Measurements from ENCODE around the gene VPS18.

Gene VPS18

DNA sequence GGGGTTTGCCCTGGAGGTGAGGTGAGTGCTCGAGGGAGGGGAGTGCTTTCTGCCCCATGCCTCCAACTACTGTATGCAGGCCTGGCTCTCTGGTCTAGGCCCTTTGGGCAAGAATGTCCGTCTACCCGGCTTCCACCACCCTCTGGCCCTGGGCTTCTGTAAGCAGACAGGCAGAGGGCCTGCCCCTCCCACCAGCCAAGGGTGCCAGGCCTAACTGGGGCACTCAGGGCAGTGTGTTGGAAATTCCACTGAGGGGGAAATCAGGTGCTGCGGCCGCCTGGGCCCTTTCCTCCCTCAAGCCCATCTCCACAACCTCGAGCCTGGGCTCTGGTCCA, 44.3 kb downstream of the VPS18 start:
- no peak for DNase-seq

GRCh38 chr15:40940296-40940801, 46.1 kb downstream of the VPS18 start:
- DNase-seq = peak in 3 of 6 experiments; percentile 15 to 41 (median 39)

DNA sequence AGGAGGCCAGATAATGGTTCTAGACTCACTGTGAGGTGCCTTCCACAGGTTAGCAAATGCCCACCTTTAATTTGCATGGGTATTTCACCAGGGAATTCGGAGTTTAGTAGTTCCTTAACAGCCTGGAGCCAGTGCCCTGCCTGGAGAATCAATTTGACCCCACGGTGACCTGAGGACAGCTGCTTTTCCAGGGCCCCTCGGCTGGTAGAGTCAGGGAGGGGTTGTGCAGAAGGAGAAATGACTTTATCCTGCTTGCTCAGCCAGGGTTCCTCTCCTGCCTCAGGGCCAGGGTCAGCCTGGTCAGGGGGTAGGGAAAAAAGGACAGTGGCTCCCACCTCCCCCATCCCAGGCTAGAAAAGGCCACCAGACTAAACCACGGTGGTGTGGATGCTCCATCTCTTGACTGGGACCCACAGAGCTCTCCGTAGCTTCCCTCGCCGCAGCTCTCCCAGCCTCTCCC, 46.8 kb downstream of the VPS18 start:
- DNase-seq = peak in 2 of 6 experiments; percentile 22 to 45

DNA sequence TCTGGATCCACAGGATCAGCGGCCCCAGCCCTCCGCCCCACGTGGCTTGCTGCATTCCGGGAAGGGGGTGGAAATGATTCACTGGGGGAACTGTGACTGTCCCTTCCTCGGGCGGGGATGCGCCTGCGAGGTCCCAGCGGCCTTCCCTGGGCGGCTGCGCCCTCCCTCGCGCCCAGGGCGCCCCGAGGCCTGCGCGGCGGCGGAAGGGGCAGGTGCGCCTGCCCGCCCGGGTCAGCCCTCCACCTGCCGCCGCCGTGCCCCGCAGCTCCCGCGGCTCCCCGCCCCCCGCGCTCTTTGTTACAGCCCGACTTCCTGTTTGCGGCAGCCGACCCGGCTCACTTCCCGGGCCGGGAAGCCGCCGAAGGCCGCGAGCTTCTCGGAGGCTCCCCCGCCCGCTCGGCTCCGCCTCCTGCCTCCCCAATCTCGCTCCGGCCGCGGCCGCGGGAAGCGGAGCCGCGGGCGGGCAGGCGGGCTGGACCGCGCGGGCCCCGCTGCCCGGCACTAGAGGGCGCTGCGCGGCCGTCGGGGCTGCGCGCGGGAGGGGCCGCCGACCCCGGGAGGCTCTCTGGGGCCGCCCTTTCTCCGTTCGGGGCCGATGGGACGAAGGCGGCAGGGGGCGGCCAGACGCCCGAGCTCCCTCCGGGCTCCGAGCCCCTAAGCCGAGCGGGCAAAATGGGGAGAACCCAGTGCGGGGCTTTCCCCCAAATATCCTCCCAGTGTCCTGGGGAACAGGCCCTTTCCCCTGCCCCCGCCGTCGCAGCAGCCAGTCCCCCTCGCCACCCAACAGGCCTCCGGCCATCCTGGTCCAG, 47.5 kb downstream of the VPS18 start:
- DNase-seq = peak; percentile 45 to 79 (median 68)

DNA sequence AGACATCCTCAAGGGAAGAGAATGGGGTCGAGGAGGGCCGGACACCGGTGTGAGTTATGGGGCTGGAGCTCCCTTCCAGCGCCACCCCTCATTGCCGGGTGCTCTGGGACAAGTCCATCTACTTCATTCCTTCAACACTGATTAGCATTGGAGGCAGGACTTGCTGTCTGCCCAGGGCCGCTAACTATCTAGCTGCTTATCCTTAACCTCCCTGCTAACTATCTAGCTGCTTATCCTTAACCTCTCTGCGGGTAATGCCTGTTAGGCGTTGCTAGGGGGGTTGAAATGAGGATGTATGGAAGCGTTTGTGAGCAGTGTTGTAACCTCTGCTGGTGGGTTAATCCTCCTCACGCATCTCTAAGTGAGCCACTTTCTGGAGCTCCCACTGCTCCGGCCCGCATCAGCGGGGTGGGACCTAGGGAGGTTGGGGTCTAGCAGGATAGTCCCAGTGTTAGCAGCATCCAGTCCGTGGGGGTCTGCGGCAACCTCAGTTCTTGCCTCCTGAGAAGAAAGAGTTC, 48.1 kb downstream of the VPS18 start:
- DNase-seq = peak in 3 of 6 experiments; percentile 25 to 58 (median 42)

- no peak for DNase-seq
Observed at GRCh38 chr15:40942878-40943277, 48.6 kb downstream of the VPS18 start.

DNA sequence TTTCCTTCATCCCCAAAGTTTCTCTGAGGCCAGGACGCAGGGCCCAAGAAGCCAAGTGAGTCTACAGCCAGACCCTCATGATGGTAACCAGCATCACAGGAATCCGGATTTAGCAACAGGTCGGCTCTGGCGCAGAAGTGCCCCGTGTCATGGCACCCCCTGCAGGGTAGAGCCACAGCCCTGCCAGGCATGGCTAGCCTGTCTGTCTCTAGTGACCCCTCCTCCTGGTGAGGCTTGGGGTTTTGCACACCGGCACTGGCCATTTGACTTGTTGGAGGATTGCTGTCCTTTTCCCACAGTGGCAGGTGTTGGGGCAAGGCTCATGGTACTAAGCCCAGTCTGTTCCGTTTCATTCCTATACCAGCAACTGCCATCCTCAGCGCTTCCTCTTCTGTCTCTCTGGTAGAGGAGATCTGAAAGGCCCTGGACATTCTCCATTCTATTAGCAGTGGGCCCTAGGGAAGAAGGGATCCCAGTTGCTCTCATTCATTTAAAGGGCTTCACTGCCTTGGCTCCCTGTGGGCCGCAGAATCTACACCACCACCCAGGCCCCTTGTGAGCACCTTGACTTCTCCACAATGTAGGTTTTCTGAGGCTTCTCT, 49.6 kb downstream of the VPS18 start:
- no peak for DNase-seq

GRCh38 chr15:40944510-40945296, 50.5 kb downstream of the VPS18 start:
- DNase-seq = no peak

GRCh38 chr15:40948706-40949473, 54.6 kb downstream of the VPS18 start:
- no peak for DNase-seq

GRCh38 chr15:40949756-40950207, 55.5 kb downstream of the VPS18 start:
- no peak for DNase-seq

DNA sequence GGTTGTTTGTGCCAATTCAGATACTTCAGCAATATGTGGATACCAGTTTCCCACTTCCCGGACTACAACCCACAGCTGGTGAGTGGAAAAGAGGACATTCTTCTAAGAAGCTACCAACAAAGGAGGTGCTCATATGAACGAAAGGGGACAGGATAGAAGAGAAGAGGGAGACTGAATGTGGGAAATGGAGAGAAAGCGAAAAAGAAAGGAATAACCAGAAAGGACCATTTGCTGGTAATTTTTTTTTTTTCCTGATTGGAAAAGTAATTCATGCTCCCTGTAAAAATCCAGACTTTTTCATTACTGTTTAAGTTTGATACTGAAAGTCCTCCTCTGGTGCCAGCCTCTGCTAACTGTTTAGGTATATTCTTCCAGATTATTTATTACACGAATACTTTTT, 57.5 kb downstream of the VPS18 start:
- DNase-seq = no peak

DNA sequence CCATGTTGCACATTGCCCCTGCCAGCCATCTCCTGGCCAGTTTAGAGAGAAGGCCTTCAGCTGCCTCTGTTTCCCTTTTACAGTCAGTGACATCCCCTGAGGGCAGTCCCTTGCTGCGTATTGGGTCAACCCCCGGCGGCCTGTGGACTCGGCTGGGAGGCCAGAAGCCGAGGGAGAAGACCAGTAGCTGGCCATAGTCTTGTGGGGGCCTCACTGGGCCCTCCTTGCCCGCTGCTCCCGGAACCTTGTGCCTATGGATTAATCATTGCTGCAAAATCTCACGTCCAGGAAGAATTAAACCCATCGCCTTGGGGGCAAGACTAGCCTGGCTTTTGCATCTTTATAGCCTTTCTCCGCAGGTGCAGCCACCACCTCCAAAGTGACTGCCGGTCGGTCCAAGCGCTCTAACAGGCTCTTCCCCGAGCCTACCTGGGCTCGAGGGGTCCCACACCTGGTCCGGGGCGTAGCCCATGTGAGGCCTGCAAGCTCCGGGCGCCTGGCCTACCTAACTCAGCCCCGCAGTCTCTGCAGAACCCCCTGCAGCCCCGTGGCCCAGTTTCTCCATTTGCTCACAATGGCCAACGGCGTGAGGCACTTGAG, 58.2 kb downstream of the VPS18 start:
- DNase-seq = no peak

DNA sequence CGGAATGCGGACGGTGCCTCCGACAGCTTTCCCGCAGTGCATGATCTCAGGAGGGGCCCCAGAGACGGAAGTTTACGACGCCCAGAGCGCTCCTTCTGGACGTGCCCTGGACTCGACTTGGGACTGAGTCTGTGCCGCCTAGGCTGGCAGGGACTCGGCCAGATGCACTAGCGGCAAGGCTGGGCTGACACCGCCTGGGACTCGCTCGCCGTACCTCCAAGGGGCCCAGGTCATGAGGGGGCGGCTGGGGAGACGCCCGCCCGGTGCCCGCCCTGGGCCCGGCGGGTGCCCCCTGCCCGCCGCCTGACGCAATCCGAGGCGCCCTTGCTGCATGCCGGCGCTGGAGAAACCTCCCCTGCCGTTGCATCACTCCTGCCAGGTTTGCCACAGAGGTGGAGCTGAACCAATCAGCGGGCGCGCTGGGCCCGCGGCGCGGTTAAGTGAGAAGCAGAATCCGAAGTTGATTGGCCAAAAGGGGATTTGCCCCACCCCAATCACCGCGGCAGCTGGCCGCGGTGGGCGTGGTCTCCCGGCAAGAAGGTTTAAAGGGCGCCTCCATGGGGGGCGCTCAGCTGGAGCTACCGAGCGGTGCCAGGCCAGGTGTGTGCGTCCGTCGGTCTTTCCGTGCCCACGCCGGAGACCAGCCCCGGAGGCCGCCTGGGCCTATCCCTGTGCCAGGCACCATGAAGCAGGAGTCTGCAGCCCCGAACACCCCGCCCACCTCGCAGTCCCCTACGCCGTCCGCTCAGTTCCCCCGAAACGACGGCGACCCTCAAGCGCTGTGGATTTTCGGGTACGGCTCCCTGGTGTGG, 58.9 kb downstream of the VPS18 start, which contains the start of gene CHAC1:
Gene CHAC1, plus strand, starts transcription at position 571 of the 812 bp plus-strand sequence. Its CDS starts 113 bp downstream, at position 684.
- peak; percentile 92 to 96 (median 93) for DNase-seq

All from stimulated activated naive CD4-positive, alpha-beta T cell (primary cell).